Neural cell (in vitro differentiated cells): Measurements from ENCODE around the gene CDH4. TPM values are rescaled to one million over a fixed set of nuclear protein-coding genes. Genes with fewer than 3 reads are reported as not detected.

Experiments used
- H2AFZ ChIP-seq: fragments of 200-600, 300-800 bp; sonication (generic), shearing (Covaris generic); 2 replicates; pipeline ENCODE4 v1.6.0; 2014; ENCODE audit warnings: low read depth, mild to moderate bottlenecking, antibody characterized with exemption, low read length, moderate library complexity
- H3F3A ChIP-seq: fragments of 200-600 bp; shearing (Covaris generic); 2 replicates; pipeline ENCODE4 v1.6.1; 2016; ENCODE audit warnings: mild to moderate bottlenecking, moderate library complexity, mixed read lengths, antibody characterized with exemption, low read length; ENCODE audit not compliant: insufficient read depth, poor library complexity, severe bottlenecking
- H3K27ac ChIP-seq: fragments of 200-600, 300-800 bp; sonication (generic), shearing (Covaris generic); 2 replicates; pipeline ENCODE4 v1.5.1; 2014; ENCODE audit warnings: mild to moderate bottlenecking, low read length, moderate library complexity
- H3K27me3 ChIP-seq: fragments of 300-800, 200-600 bp; sonication (generic), shearing (Covaris generic); 2 replicates; pipeline ENCODE4 v1.6.0; 2014; ENCODE audit warnings: mild to moderate bottlenecking, low read depth, low read length, moderate library complexity; ENCODE audit not compliant: insufficient read depth
- H3K36me3 ChIP-seq: fragments of 300-800, 200-600 bp; sonication (generic), shearing (Covaris generic); 2 replicates; pipeline ENCODE4 v1.5.1; 2014; ENCODE audit warnings: mild to moderate bottlenecking, antibody characterized with exemption, low read length, moderate library complexity; ENCODE audit not compliant: insufficient read depth
- H3K4me2 ChIP-seq: fragments of 300-800, 200-600 bp; sonication (generic), shearing (Covaris generic); 2 replicates; pipeline ENCODE4 v1.6.0; 2014; ENCODE audit warnings: mild to moderate bottlenecking, low read length
- H3K4me3 ChIP-seq: fragments of 300-800, 200-600 bp; sonication (generic), shearing (Covaris generic); 2 replicates; pipeline ENCODE4 v1.5.1; 2014; ENCODE audit warnings: mild to moderate bottlenecking, low read length, moderate library complexity
- H3K79me2 ChIP-seq: fragments of 200-600 bp; shearing (Covaris generic); replicated peaks from 2 replicates; pipeline ENCODE4 v1.6.0; 2014; ENCODE audit warnings: mild to moderate bottlenecking, low read length, moderate library complexity; ENCODE audit not compliant: insufficient read depth
- H3K9ac ChIP-seq: fragments of 300-800, 200-600 bp; sonication (generic), shearing (Covaris generic); 2 replicates; pipeline ENCODE4 v1.6.1; 2016; ENCODE audit warnings: mild to moderate bottlenecking, low read length, mixed read lengths
- H3K9me2 ChIP-seq: fragments of 200-600 bp; shearing (Covaris generic); 2 replicates; pipeline ENCODE4 v1.6.1; 2016; ENCODE audit warnings: mild to moderate bottlenecking, low read length, mixed read lengths; ENCODE audit not compliant: insufficient read depth
- H3K9me3 ChIP-seq: fragments of 200-600, 300-800 bp; sonication (generic), shearing (Covaris generic); 2 replicates; pipeline ENCODE4 v1.6.1; 2016; ENCODE audit warnings: mild to moderate bottlenecking, mixed run types, low read length, moderate library complexity, mixed read lengths
- H4K20me1 ChIP-seq: fragments of 200-600 bp; shearing (Covaris generic); 2 replicates; pipeline ENCODE4 v1.6.1; 2016; ENCODE audit warnings: mild to moderate bottlenecking, mixed run types; ENCODE audit not compliant: insufficient read depth
- EP300 ChIP-seq: fragments of 450-650 bp; conservative IDR thresholded peaks from 2 replicates; pipeline ENCODE4 v1.6.1; 2014; ENCODE audit warnings: antibody characterized with exemption, mild to moderate bottlenecking, moderate library complexity; ENCODE audit not compliant: poor library complexity, severe bottlenecking
- EZH2 ChIP-seq: fragments of 200-600, 300-800 bp; shearing (Covaris generic), sonication (generic); IDR thresholded peaks from 2 replicates; pipeline ENCODE4 v1.6.1; 2014; ENCODE audit warnings: antibody characterized with exemption, low read length, borderline replicate concordance, mild to moderate bottlenecking; ENCODE audit not compliant: insufficient read depth, poor library complexity, severe bottlenecking
- MXI1 ChIP-seq: fragments of 450-650 bp; conservative IDR thresholded peaks from 2 replicates; pipeline ENCODE4 v1.6.1; 2014; ENCODE audit warnings: antibody characterized with exemption, mild to moderate bottlenecking; ENCODE audit not compliant: poor library complexity, severe bottlenecking
- POLR2AphosphoS5 ChIP-seq: IDR thresholded peaks from 2 replicates; pipeline ENCODE4 v1.6.1; 2012
- RAD21 ChIP-seq: fragments of 450-650 bp; conservative IDR thresholded peaks from 2 replicates; pipeline ENCODE4 v1.6.1; 2014; ENCODE audit warnings: antibody characterized with exemption, mild to moderate bottlenecking, moderate library complexity
- SMC3 ChIP-seq: fragments of 450-650 bp; conservative IDR thresholded peaks from 2 replicates; pipeline ENCODE4 v1.6.1; 2014; ENCODE audit warnings: antibody characterized with exemption, mild to moderate bottlenecking, moderate library complexity; ENCODE audit not compliant: poor library complexity
- TAF1 ChIP-seq: IDR thresholded peaks from 2 replicates; pipeline ENCODE4 v1.6.1; 2012; ENCODE audit warnings: low read depth
- polyA plus RNA-seq: library from polyadenylated mRNA; depleted of rRNA; stranded (reverse); fragments of >200 nt; gene quantifications from 2 replicates; pipeline ENCODE4 v1.2.3, GENCODE V29; 2014
- TF ChIP-seq, protein P1 (sequence below): fragments of 450-650 bp; IDR thresholded peaks from 2 replicates; pipeline ENCODE4 v1.5.1; 2014; ENCODE audit warnings: antibody characterized with exemption, mild to moderate bottlenecking, moderate library complexity; ENCODE audit not compliant: poor library complexity, severe bottlenecking
- TF ChIP-seq, protein P2 (sequence below): IDR thresholded peaks from 2 replicates; pipeline ENCODE4 v1.6.1; 2012; ENCODE audit warnings: borderline replicate concordance

Gene CDH4
- polyA plus RNA-seq, 1 donor from 2014 or later: 24.6 TPM

DNA sequence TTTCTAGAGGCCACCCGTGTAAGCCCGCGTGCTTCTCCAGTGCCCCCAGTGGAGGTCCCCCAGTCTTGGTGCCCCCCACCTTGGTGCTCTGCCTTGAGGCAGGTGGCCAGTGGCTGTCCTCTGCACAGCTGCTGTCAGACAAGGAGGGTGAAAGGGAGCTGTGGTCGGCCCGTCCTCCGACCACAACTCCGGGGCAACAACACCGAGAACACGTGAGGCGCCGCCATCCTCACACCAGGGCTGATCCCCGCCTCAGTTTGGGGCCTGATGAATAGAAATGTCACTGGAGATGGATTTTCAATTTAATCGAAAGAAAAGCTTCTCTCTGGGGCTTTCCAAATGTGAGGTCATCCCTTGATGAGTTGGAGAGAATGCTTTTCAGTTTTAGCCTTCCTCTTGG lies 304.6 kb downstream of the CDH4 start:
- no peaks in the 10 kb centered on the region for H4K20me1 ChIP-seq

DNA sequence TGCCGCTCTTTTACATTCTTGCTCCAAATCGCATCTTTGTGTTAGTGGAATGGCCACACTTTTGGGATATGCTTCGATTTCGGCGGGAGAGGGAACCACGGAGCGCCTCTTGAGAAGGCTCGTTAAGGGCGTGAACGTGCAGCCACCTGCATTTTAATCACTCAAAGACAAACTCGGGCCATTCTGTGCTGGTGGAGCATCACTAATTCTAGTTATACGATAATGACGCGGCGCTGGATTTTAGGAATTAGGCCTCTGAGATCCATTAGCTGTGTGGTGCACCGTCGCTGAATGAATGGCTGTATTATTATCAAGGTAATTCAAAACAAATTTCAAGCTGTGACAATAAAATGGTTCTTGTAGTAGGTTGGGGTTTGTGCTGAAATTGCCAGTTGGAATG lies 305.6 kb downstream of the CDH4 start:
- TF ChIP-seq, protein P1, sequence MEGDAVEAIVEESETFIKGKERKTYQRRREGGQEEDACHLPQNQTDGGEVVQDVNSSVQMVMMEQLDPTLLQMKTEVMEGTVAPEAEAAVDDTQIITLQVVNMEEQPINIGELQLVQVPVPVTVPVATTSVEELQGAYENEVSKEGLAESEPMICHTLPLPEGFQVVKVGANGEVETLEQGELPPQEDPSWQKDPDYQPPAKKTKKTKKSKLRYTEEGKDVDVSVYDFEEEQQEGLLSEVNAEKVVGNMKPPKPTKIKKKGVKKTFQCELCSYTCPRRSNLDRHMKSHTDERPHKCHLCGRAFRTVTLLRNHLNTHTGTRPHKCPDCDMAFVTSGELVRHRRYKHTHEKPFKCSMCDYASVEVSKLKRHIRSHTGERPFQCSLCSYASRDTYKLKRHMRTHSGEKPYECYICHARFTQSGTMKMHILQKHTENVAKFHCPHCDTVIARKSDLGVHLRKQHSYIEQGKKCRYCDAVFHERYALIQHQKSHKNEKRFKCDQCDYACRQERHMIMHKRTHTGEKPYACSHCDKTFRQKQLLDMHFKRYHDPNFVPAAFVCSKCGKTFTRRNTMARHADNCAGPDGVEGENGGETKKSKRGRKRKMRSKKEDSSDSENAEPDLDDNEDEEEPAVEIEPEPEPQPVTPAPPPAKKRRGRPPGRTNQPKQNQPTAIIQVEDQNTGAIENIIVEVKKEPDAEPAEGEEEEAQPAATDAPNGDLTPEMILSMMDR: no peak
- TF ChIP-seq MXI1 (no peak), TAF1 (no peak), POLR2AphosphoS5 (no peak), EP300 (no peak), SMC3 (no peak), EZH2 (no peak), RAD21 (no peak)
- TF ChIP-seq, protein P2, sequence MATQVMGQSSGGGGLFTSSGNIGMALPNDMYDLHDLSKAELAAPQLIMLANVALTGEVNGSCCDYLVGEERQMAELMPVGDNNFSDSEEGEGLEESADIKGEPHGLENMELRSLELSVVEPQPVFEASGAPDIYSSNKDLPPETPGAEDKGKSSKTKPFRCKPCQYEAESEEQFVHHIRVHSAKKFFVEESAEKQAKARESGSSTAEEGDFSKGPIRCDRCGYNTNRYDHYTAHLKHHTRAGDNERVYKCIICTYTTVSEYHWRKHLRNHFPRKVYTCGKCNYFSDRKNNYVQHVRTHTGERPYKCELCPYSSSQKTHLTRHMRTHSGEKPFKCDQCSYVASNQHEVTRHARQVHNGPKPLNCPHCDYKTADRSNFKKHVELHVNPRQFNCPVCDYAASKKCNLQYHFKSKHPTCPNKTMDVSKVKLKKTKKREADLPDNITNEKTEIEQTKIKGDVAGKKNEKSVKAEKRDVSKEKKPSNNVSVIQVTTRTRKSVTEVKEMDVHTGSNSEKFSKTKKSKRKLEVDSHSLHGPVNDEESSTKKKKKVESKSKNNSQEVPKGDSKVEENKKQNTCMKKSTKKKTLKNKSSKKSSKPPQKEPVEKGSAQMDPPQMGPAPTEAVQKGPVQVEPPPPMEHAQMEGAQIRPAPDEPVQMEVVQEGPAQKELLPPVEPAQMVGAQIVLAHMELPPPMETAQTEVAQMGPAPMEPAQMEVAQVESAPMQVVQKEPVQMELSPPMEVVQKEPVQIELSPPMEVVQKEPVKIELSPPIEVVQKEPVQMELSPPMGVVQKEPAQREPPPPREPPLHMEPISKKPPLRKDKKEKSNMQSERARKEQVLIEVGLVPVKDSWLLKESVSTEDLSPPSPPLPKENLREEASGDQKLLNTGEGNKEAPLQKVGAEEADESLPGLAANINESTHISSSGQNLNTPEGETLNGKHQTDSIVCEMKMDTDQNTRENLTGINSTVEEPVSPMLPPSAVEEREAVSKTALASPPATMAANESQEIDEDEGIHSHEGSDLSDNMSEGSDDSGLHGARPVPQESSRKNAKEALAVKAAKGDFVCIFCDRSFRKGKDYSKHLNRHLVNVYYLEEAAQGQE: no peak
- Histone ChIP-seq H3K36me3 (no peaks in the 10 kb centered on the region), H3K9me3 (no peaks in the 10 kb centered on the region), H3K4me2 (no peak overlapping the region), H3K27me3 (no peaks in the 10 kb centered on the region), H4K20me1 (no peaks in the 10 kb centered on the region), H3K79me2 (no peaks in the 10 kb centered on the region), H3F3A (no peaks in the 10 kb centered on the region), H2AFZ (no peak overlapping the region), H3K9me2 (no peaks in the 10 kb centered on the region), H3K4me3 (no peak overlapping the region), H3K9ac (no peak overlapping the region), H3K27ac (no peak overlapping the region)

More for the DNA sequence above, 304.6 kb downstream of the CDH4 start:
- TF ChIP-seq, protein P1: no peak
- Histone ChIP-seq H2AFZ (no peak overlapping the region), H3K27me3 (no peaks in the 10 kb centered on the region), H3K36me3 (no peaks in the 10 kb centered on the region), H3K9me2 (no peaks in the 10 kb centered on the region), H3K27ac (no peak overlapping the region), H3K4me3 (no peak overlapping the region), H3F3A (no peaks in the 10 kb centered on the region), H3K9me3 (no peaks in the 10 kb centered on the region), H3K79me2 (no peaks in the 10 kb centered on the region), H3K4me2 (no peak overlapping the region), H3K9ac (no peak overlapping the region)
